Measurements from ENCODE around the gene DLK2.
"Not testable (repeated sequence)": the region's sequence is repeated elsewhere in the genome, so short reads cannot be mapped to it uniquely, and the experiment has no call there.

The DLK2 gene

DNA sequence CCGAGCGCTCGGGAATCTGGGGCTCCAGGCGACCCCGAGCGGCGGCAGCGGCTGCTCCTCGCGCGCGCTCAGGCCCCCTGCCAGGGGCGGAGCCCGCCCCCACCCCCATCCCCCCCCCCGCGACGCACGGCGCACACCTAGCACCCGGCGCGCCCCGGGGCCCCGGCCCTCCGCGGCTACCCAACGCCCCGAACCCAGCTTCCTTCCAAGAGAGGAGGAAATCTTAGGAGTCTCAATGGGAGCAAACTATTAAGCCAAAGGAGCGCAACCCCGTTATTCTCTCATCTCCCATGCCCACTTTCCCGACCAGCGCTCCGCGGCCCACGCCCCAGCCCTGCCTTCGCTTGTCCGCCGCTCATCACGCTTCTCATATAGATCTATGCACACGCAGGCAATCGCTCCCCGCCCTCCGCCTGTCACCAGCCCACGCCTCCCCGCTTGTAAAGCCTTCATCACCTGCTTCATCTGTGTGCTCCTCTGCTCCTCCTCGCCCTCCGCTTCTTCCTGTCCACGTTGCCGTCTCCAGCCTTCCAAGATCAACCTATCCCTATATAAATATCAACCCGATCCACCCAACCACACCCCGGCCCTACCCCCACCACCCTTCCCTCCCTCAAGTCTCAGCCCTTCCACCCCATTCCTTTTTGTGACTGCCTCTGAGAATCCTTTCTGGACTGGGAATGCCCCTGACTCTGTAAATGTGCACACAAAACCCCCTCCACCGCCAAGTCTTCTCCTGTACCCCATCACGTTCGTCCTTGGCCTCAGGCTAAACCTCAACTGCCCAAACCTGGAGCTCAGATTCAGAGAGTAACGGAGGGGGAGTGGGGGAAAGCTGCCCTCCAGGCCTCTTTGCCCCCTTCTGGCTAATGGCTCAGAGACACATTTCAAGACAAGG, at the start of gene DLK2:
TSS of gene DLK2 (minus strand) at position 18 of the 898 bp plus-strand sequence. CDS start 723 bp downstream, outside the sequence.
- no peak for DNase-seq (ENCODE audit: low read depth)

GRCh38 chr6:43503443-43503842, 48.1 kb upstream of the DLK2 start:
- DNase-seq (ENCODE audit: low read depth), result no peak

- no peak for DNase-seq (ENCODE audit: low read depth)
Observed at GRCh38 chr6:43502666-43503065, 47.3 kb upstream of the DLK2 start.

- DNase-seq (ENCODE audit: low read depth), result no peak
Observed at GRCh38 chr6:43500921-43501320, 45.6 kb upstream of the DLK2 start.

DNA sequence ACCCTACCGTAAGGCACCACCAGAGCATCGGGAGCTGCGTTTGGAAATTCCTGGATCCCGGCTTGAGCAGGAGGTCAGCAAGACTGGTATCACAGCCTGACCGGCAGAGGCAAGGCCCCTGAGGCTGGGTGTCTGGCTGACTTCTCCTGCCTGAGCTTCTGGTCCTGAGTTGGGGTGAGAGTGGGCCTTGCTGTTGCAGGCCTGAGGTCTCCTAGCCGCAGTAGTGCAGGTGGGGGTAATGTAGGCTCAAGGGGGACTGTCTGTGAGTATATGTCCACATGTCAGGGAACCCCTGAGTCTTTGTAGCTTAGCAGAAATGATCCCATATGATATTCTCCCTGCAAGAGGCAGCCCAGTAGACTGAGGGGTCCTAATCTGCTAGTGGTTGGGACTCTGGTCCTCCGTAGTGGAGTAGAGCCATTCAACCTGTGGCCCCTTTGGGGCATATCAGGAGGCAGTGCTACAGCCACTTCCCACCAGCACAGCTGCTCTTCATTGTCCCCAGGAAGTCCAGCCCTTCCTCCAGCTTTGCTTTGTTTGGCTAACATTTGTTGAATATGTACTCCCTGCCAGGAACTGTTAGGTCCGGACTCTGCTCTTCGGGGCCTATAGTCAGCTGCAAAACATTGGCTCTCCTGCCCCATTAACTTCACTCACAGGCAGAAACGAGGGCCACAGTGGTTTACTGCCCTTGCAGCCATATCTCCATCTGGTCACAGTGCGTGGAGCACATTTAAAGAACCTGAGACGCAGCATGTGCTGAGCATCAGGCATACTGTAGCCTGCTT, 43.9 kb upstream of the DLK2 start:
- DNase-seq (ENCODE audit: low read depth), result no peak

- DNase-seq (ENCODE audit: low read depth), result not testable (repeated sequence)
Observed at GRCh38 chr6:43498291-43498690, 42.9 kb upstream of the DLK2 start.

DNA sequence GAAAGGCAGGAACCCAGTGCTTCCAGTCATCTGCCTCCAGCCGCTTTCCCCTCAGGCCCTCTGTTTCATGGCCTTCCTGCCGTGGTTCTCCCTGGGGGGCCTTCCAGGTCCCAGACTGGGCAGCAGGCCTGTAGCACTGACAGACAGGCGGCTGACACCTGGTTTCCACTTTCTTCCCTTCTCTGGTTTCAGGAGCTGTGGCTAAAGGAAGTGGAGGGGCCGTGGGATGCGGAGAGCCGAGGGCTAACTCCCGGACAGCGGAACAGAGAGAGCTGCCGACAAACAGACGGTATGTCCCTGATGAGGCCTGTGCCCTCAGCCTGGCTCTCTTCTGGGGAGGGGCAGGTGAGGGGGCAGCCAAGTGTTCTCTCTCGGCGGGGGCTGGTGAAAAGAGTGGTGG, 42.3 kb upstream of the DLK2 start:
- DNase-seq (ENCODE audit: low read depth), result no peak

GRCh38 chr6:43497129-43497396, 41.7 kb upstream of the DLK2 start:
- DNase-seq (ENCODE audit: low read depth), result no peak

GRCh38 chr6:43496370-43497128, 41.2 kb upstream of the DLK2 start:
- DNase-seq (ENCODE audit: low read depth), result no peak

DNA sequence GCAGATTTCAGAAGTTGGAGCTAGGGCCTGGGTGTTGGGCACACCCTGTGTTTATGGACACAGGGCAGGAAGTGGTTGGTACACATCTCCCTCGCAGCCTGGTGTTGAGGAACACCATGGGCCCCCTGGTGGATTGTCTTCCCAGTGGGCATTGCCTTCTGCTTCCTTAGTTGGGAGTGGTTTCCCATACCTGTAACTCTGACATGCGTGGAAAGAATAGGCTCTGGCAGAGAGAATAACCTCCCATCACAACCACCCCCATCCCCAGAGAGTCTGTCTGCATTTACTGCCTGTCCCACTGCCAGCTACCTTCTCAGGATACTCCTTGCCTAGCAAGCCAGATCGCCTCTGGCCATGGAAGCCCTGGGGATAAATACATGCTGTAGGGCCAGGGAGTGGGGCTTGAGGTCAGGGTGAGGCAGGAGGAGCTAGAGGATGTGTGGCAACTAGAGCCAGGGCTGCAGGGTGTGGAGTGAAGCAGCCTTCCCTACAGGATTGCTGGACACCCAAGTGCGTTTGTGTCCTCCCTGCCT, 40.1 kb upstream of the DLK2 start:
- no peak for DNase-seq (ENCODE audit: low read depth)

- no peak for DNase-seq (ENCODE audit: low read depth)
Observed at GRCh38 chr6:43494766-43495165, 39.4 kb upstream of the DLK2 start.

DNA sequence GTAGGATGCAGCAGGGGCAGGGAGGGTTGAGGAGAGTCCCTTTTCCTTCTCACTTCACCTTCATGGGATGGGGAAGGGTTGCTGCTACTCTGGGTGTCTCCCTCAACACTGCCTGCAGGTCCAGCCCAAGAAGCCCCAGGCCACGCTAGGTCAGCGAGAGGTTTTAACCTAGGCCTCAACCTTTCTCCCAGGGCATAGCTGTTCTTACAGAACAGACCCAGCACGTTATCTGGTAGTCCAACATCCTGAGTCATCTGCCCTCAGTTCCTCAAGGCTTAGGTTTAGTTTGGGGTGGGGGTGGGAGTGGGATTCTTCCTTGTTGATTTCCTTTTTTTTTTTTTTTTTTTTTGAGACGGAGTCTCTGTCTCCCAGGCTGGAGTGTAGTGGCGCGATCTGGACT, 39.0 kb upstream of the DLK2 start:
- DNase-seq (ENCODE audit: low read depth), result no peak

- DNase-seq (ENCODE audit: low read depth), result no peak
Observed at GRCh38 chr6:43493833-43494232, 38.5 kb upstream of the DLK2 start.

DNA sequence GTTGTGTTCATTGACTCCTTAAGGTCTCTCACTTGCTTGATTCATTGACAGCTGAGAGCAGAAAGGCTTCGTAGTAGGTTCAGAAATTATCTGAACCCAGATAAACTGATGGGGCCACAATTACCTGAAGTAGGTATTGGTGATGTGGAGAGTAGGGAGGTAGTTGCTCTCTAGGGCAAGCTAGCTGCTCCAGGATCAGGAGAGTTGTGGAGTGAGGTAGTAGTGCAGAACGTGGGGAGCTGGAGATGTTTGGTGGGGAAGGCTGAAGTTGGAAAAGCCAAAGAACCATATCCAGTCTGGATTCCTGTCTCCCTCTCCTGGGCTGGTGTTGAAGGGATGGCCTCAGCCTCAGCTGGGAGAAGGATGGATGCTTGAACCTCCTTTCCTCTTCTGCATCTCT, 37.9 kb upstream of the DLK2 start:
- no peak for DNase-seq (ENCODE audit: low read depth)

DNA sequence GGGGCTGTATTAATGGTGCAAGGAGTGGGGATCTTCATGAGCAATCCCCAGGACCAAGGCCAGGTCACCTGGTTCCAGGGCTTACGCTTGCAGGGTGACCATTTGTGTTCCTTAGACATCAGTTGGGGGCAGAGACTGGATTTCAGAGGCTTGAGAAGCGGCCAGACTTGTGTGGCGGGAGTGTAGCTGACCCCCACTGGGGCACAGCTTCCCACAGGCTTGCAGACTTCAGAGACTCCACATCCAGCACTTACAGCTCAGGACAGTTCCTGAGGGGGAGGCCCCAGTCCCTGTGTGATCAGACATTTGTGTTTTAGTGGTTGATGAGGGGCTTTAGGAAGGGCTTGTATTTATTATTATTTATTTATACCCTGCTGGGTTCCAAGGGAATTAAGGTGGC, 37.3 kb upstream of the DLK2 start:
- no peak for DNase-seq (ENCODE audit: low read depth)

GRCh38 chr6:43491750-43492661, 36.7 kb upstream of the DLK2 start:
- DNase-seq (ENCODE audit: low read depth), result no peak

DNA sequence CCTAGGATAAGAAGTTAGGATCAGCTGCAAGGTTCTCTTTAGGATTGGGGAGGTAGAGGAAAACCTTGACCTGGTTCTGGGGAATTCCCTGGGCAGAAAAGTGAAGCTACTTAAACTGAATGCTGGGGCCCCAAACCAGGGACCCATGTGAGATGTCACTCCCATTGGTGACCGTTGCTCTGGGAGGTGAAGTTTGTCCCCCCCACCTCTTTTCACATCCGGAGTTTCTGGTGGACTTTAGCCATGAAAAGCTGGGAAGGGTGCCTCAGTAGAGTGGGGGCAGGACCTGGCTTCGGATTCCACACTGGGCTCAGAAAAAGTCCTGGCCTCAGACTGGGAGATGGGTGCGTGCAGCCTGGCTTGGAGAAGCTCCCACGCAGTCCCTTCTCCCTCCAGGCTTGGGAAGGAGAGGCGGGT, 35.2 kb upstream of the DLK2 start:
- DNase-seq (ENCODE audit: low read depth), result no peak

GRCh38 chr6:43489277-43490072, 34.1 kb upstream of the DLK2 start:
- no peak for DNase-seq (ENCODE audit: low read depth)

- DNase-seq (ENCODE audit: low read depth), result no peak
Observed at GRCh38 chr6:43488667-43489276, 33.4 kb upstream of the DLK2 start.

DNA sequence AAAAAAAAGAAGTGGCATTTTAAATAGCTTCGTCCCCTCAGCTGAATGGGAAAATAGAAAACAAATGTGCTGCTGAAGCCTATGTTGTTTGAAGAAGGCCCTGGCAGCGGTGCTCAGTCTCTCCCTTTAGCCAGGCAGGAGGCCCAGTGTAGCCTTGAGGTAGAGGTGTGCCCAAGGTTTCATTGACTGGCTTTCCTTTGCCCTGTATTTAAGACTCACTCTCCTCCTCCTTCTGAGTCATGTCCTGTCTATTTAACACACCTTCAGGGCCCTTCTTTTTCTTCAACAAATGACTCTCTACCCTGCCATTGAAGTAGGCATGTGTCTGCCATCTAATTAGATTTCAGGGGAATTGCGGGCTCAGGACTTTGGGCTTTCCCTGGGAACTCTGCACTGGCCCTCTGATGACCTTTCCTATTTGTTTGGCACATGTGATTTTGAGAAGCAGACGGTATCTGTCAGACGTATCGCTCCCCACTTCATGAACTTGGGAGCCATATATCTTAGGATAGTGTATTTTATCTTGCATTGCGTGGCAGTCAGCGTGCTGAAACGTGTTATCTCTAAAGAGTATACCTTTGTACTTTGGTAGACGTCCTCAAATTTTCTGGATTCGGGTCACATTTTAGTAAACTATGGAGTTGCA, 26.4 kb upstream of the DLK2 start:
- no peak for DNase-seq (ENCODE audit: low read depth)
